ENCODE measurements around the gene PTPN14. TPM values are rescaled to one million over a fixed set of nuclear protein-coding genes. Genes with fewer than 3 reads are reported as not detected.

The PTPN14 gene
- total and polyA plus RNA-seq, 2 donors from 2014 or later = 5.1 to 87.2 TPM

- no peaks in the 10 kb centered on the region for H3K27me3 ChIP-seq (ENCODE audit: control insufficient read depth, insufficient read depth, low read length)
- no peak for TF ChIP-seq CTCF (IDR thresholded peaks at IDR 0.05; ENCODE audit: borderline replicate concordance, extremely low read depth, insufficient read depth)
- H3K9me3 ChIP-seq (ENCODE audit: control insufficient read depth in 2 of 3, insufficient read depth in 1 of 3, low read length in 3 of 3) = no peaks in the 10 kb centered on the region
- H3K36me3 ChIP-seq (ENCODE audit: control insufficient read depth in 2 of 3, insufficient read depth in 3 of 3, low read length in 3 of 3) = no peaks in the 10 kb centered on the region
- H3K27ac ChIP-seq (ENCODE audit: low read depth in 2 of 2, low read length in 2 of 2) = no peak overlapping the region
- no peak overlapping the region for H3K9ac ChIP-seq (ENCODE audit: low read length in 3 of 3)
- DNase-seq (no peak), FAIRE-seq (no peak)
- H3K4me1 ChIP-seq (ENCODE audit: control insufficient read depth in 2 of 3, insufficient read depth in 2 of 3, low read depth in 1 of 3, low read length in 3 of 3) = peaks cover 4 to 24% (median 15%) of the 10 kb centered on the region in 3 donors
- intact Hi-C loops (cut with DNase I) = no loop called here
- H3K4me3 ChIP-seq (ENCODE audit: low read length in 3 of 3) = no peak overlapping the region
Measured at GRCh38 chr1:214544791-214545190, 6.6 kb downstream of the PTPN14 start.

GRCh38 chr1:214542275-214543199, 8.9 kb downstream of the PTPN14 start:
- peak in 3 of 5 donors; percentile 61 to 79 (median 64) for DNase-seq
- no peak overlapping the region for H3K9ac ChIP-seq (ENCODE audit: low read length in 3 of 3)
- H3K4me3 ChIP-seq (ENCODE audit: low read length in 3 of 3) = no peak overlapping the region
- peaks cover 3 to 19% (median 6%) of the 10 kb centered on the region in 3 donors for H3K4me1 ChIP-seq (ENCODE audit: control insufficient read depth in 2 of 3, insufficient read depth in 2 of 3, low read depth in 1 of 3, low read length in 3 of 3)
- TF ChIP-seq CTCF (IDR thresholded peaks at IDR 0.05; ENCODE audit: borderline replicate concordance, extremely low read depth, insufficient read depth) = no peak
- no peak overlapping the region for H3K27ac ChIP-seq (ENCODE audit: low read depth in 2 of 2, low read length in 2 of 2)
- FAIRE-seq = no peak
- no peaks in the 10 kb centered on the region for H3K27me3 ChIP-seq (ENCODE audit: control insufficient read depth, insufficient read depth, low read length)
- H3K36me3 ChIP-seq (ENCODE audit: control insufficient read depth in 2 of 3, insufficient read depth in 3 of 3, low read length in 3 of 3) = no peaks in the 10 kb centered on the region
- no peaks in the 10 kb centered on the region for H3K9me3 ChIP-seq (ENCODE audit: control insufficient read depth in 2 of 3, insufficient read depth in 1 of 3, low read length in 3 of 3)
- intact Hi-C loops (cut with DNase I) = no loop called here

- Histone ChIP-seq H3K9ac (ENCODE audit: low read length in 3 of 3) (no peak overlapping the region), H3K4me3 (ENCODE audit: low read length in 3 of 3) (no peak overlapping the region), H3K36me3 (ENCODE audit: control insufficient read depth in 2 of 3, insufficient read depth in 3 of 3, low read length in 3 of 3) (no peaks in the 10 kb centered on the region), H3K27ac (ENCODE audit: low read depth in 2 of 2, low read length in 2 of 2) (no peak overlapping the region), H3K27me3 (ENCODE audit: control insufficient read depth, insufficient read depth, low read length) (no peaks in the 10 kb centered on the region), H3K4me1 (ENCODE audit: control insufficient read depth in 2 of 3, insufficient read depth in 2 of 3, low read depth in 1 of 3, low read length in 3 of 3) (peaks cover 0 to 19% (median 6%) of the 10 kb centered on the region in 3 donors), H3K9me3 (ENCODE audit: control insufficient read depth in 2 of 3, insufficient read depth in 1 of 3, low read length in 3 of 3) (no peaks in the 10 kb centered on the region)
- DNase-seq = no peak
- FAIRE-seq = no peak
- TF ChIP-seq CTCF (IDR thresholded peaks at IDR 0.05; ENCODE audit: borderline replicate concordance, extremely low read depth, insufficient read depth) = no peak
- intact Hi-C loops (cut with DNase I) = no loop called here
Measured at GRCh38 chr1:214541693-214542092, 9.7 kb downstream of the PTPN14 start.

Measured in kidney (tissue), 14 donors.